HepG2 (cell line): ENCODE results near the gene KIAA0232. TPM values are rescaled to one million over a fixed set of nuclear protein-coding genes. Genes with fewer than 3 reads are reported as not detected.
A peak's percentile ranks its signal among the peaks of the same experiment; 100 is the strongest.

ENCODE experiments used
- KLF15 ChIP-seq: sonication (generic); formaldehyde crosslinking; IDR thresholded peaks from 2 replicates; pipeline ENCODE4 v1.8.1; 2023; ENCODE audit warnings: borderline replicate concordance, mild to moderate bottlenecking, inconsistent platforms, missing genetic modification reagents, mixed read lengths
- MEIS1 ChIP-seq: sonication (generic); formaldehyde crosslinking; IDR thresholded peaks from 2 replicates; pipeline ENCODE4 v1.9.0; 2021; ENCODE audit warnings: mild to moderate bottlenecking, missing genetic modification reagents, moderate library complexity, borderline replicate concordance
- ONECUT2 ChIP-seq: sonication (generic); formaldehyde crosslinking; IDR thresholded peaks from 2 replicates; pipeline ENCODE4 v1.4.0; 2020; ENCODE audit warnings: missing genetic modification reagents
- RCOR2 ChIP-seq: IDR thresholded peaks from 2 replicates; pipeline ENCODE4 v1.6.1; 2016; ENCODE audit warnings: missing biosample characterization, missing genetic modification reagents
- SMC3 ChIP-seq: IDR thresholded peaks from 2 replicates; pipeline ENCODE4 v1.6.1; 2011; ENCODE audit warnings: low read length, improper control_type of control experiment
- TBP ChIP-seq: sonication (generic); formaldehyde crosslinking; IDR thresholded peaks from 2 replicates; pipeline ENCODE4 v1.5.0; 2020; ENCODE audit warnings: missing genetic modification reagents
- TMF1 ChIP-seq: sonication (generic); formaldehyde crosslinking; IDR thresholded peaks from 2 replicates; pipeline ENCODE4 v1.8.1; 2022; ENCODE audit warnings: low read depth, missing genetic modification reagents
- ZNF160 ChIP-seq: sonication (generic); formaldehyde crosslinking; IDR thresholded peaks from 2 replicates; pipeline ENCODE4 v1.8.0; 2022; ENCODE audit warnings: mild to moderate bottlenecking, inconsistent platforms, missing genetic modification reagents
- ZNF546 ChIP-seq: sonication (generic); formaldehyde crosslinking; conservative IDR thresholded peaks from 2 replicates; pipeline ENCODE4 v1.8.1; 2023; ENCODE audit warnings: mild to moderate bottlenecking, missing genetic modification reagents
- ZNF550 ChIP-seq: sonication (generic); formaldehyde crosslinking; IDR thresholded peaks from 2 replicates; pipeline ENCODE4 v1.4.0; 2020; ENCODE audit warnings: mild to moderate bottlenecking, missing genetic modification reagents, borderline replicate concordance
- ZNF558 ChIP-seq: sonication (generic); formaldehyde crosslinking; IDR thresholded peaks from 2 replicates; pipeline ENCODE4 v1.9.0; 2022; ENCODE audit warnings: mild to moderate bottlenecking, missing genetic modification reagents, borderline replicate concordance
- ZNF615 ChIP-seq: sonication (generic); formaldehyde crosslinking; IDR thresholded peaks from 2 replicates; pipeline ENCODE4 v1.5.0; 2020; ENCODE audit warnings: mild to moderate bottlenecking, missing genetic modification reagents, borderline replicate concordance
- ZNF792 ChIP-seq: IDR thresholded peaks from 2 replicates; pipeline ENCODE4 v1.6.1; 2016
- polyA plus RNA-seq, 8 experiments: library from polyadenylated mRNA; depleted of rRNA in 3 of 8; stranded (reverse) in 7 of 8; unstranded in 1 of 8; fragments of >200 nt; fragmentation: Illumina TruSeq in 4 of 8; extraction: Trizol in 4 of 8; gene quantifications; 2 replicates each; pipeline versions ENCODE4 v1.2.1 to v1.2.3, GENCODE V29; 2011 to 2016; ENCODE audit warnings: low read depth in 4 of 8, missing spikeins in 1 of 8, mixed read lengths in 1 of 8; ENCODE audit not compliant: insufficient read depth in 1 of 8
- total RNA-seq, 5 experiments: library from RNA; depleted of rRNA; stranded (reverse); fragments of >200 nt; fragmentation: Illumina TruSeq; extraction: Trizol; gene quantifications; 2 replicates each; pipeline ENCODE4 v1.2.3, GENCODE V29; 2016; ENCODE audit warnings: low read depth in 1 of 5
- TF ChIP-seq, protein P1 (sequence below): sonication (generic); formaldehyde crosslinking; IDR thresholded peaks from 2 replicates; pipeline ENCODE4 v1.9.0; 2021; ENCODE audit warnings: missing genetic modification reagents, borderline replicate concordance
- TF ChIP-seq, protein P2 (sequence below): IDR thresholded peaks from 2 replicates; pipeline ENCODE4 v1.6.1; 2016; ENCODE audit warnings: mild to moderate bottlenecking
- TF ChIP-seq, protein P3 (sequence below), 2 experiments: sonication (generic) in 1 of 2; formaldehyde crosslinking in 1 of 2; IDR thresholded peaks; 2 replicates each; pipeline versions ENCODE4 v1.4.0 to v1.6.1; 2016 to 2020; ENCODE audit warnings: borderline replicate concordance in 1 of 2, low read depth in 1 of 2, mild to moderate bottlenecking in 1 of 2, missing genetic modification reagents in 1 of 2
- TF ChIP-seq, protein P4 (sequence below): sonication (generic); formaldehyde crosslinking; IDR thresholded peaks from 2 replicates; pipeline ENCODE4 v1.4.0; 2020; ENCODE audit warnings: missing genetic modification reagents
- TF ChIP-seq, protein P5 (sequence below): sonication (generic); formaldehyde crosslinking; IDR thresholded peaks from 2 replicates; pipeline ENCODE4 v1.4.0; 2020; ENCODE audit warnings: mild to moderate bottlenecking, missing genetic modification reagents

KIAA0232 gene
- total and polyA plus RNA-seq, 2 of the 13 experiments (the other 11 are each of a cell fraction or from before 2014, with no cell fraction given), result 7.8 to 17.1 TPM

DNA sequence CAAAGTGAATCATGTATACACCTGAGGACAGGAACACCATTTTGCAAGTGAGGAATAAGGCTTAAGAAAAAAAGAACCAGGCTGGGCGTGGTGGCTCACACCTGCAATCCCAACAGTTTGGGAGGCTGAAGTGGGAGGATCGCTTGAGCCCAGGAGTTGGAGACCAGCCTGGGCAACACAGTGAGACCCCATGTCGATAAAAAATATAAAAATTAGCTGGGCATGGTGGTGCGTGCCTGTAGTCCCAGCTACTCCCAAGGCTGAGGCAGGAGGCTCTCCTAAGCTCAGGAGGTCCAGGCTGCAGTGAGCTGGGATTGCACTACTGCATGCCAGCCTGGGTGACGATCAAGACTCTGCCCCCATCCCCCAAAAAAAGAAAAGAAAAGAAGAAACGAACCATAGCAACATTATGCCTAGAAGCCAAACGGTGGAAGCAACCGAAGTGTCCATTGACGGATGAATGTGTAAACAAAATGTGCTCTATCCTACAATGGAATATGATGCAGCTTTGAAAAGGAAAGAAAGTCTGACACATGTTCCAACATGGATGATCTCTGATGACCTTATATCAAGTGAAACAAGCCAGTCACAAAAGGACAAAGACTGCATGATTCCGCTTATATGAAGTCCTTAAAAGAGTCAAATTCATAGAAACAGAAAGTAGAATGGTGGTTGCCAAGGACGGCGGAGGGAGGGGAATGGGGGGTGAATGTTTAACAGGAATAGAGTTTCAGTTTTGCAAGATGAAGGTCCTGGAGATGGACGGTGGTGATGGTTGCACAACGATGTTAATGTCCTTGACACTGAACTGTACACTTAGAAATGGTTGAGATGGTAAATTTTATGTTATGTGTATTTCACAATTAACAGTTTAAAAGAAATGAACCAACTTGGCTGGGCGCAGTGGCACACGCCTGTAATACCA lies 8.6 kb upstream of the KIAA0232 start (continued):
- TF ChIP-seq, protein P1, sequence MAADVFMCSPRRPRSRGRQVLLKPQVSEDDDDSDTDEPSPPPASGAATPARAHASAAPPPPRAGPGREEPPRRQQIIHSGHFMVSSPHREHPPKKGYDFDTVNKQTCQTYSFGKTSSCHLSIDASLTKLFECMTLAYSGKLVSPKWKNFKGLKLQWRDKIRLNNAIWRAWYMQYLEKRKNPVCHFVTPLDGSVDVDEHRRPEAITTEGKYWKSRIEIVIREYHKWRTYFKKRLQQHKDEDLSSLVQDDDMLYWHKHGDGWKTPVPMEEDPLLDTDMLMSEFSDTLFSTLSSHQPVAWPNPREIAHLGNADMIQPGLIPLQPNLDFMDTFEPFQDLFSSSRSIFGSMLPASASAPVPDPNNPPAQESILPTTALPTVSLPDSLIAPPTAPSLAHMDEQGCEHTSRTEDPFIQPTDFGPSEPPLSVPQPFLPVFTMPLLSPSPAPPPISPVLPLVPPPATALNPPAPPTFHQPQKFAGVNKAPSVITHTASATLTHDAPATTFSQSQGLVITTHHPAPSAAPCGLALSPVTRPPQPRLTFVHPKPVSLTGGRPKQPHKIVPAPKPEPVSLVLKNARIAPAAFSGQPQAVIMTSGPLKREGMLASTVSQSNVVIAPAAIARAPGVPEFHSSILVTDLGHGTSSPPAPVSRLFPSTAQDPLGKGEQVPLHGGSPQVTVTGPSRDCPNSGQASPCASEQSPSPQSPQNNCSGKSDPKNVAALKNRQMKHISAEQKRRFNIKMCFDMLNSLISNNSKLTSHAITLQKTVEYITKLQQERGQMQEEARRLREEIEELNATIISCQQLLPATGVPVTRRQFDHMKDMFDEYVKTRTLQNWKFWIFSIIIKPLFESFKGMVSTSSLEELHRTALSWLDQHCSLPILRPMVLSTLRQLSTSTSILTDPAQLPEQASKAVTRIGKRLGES (CRISPR knock-in tag), result no peak
- TF ChIP-seq SMC3, result peak; percentile 42; the same call in 1 of the 2 replicates
- no peak for TF ChIP-seq ZNF546 (CRISPR knock-in tag)
- TF ChIP-seq, protein P2, sequence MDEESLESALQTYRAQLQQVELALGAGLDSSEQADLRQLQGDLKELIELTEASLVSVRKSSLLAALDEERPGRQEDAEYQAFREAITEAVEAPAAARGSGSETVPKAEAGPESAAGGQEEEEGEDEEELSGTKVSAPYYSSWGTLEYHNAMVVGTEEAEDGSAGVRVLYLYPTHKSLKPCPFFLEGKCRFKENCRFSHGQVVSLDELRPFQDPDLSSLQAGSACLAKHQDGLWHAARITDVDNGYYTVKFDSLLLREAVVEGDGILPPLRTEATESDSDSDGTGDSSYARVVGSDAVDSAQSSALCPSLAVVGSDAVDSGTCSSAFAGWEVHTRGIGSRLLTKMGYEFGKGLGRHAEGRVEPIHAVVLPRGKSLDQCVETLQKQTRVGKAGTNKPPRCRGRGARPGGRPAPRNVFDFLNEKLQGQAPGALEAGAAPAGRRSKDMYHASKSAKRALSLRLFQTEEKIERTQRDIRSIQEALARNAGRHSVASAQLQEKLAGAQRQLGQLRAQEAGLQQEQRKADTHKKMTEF, result peak; percentile 60; the same call in 1 of the 2 replicates
- TF ChIP-seq ZNF558 (CRISPR knock-in tag), result no peak
- 0 out of 2 replicates have a peak, but pooled peaks have one; percentile 75 for TF ChIP-seq MEIS1 (CRISPR knock-in tag)
- TF ChIP-seq TBP (CRISPR knock-in tag), result no peak
- TF ChIP-seq ZNF550, result no peak
- no peak for TF ChIP-seq KLF15 (CRISPR knock-in tag)
- TF ChIP-seq TMF1 (CRISPR knock-in tag), result no peak
- TF ChIP-seq, protein P3, sequence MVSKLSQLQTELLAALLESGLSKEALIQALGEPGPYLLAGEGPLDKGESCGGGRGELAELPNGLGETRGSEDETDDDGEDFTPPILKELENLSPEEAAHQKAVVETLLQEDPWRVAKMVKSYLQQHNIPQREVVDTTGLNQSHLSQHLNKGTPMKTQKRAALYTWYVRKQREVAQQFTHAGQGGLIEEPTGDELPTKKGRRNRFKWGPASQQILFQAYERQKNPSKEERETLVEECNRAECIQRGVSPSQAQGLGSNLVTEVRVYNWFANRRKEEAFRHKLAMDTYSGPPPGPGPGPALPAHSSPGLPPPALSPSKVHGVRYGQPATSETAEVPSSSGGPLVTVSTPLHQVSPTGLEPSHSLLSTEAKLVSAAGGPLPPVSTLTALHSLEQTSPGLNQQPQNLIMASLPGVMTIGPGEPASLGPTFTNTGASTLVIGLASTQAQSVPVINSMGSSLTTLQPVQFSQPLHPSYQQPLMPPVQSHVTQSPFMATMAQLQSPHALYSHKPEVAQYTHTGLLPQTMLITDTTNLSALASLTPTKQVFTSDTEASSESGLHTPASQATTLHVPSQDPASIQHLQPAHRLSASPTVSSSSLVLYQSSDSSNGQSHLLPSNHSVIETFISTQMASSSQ (IDR thresholded peaks at IDR 0.05; ENCODE audit: low read depth), result peak; percentile 89
- TF ChIP-seq, protein P3 (CRISPR knock-in tag; IDR thresholded peaks at IDR 0.05; ENCODE audit: borderline replicate concordance), result peak; percentile 96
- TF ChIP-seq, protein P4, sequence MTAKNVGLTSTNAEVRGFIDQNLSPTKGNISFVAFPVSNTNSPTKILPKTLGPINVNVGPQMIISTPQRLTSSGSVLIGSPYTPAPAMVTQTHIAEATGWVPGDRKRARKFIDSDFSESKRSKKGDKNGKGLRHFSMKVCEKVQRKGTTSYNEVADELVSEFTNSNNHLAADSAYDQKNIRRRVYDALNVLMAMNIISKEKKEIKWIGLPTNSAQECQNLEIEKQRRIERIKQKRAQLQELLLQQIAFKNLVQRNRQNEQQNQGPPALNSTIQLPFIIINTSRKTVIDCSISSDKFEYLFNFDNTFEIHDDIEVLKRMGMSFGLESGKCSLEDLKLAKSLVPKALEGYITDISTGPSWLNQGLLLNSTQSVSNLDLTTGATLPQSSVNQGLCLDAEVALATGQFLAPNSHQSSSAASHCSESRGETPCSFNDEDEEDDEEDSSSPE (CRISPR knock-in tag), result no peak
- no peak for TF ChIP-seq ZNF160 (CRISPR knock-in tag)
- TF ChIP-seq, protein P5, sequence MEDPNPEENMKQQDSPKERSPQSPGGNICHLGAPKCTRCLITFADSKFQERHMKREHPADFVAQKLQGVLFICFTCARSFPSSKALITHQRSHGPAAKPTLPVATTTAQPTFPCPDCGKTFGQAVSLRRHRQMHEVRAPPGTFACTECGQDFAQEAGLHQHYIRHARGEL (CRISPR knock-in tag), result no peak
- no peak for TF ChIP-seq ONECUT2
- peak; percentile 57; the same call in 1 of the 2 replicates for TF ChIP-seq ZNF792 (CRISPR knock-in tag)
- TF ChIP-seq ZNF615 (CRISPR knock-in tag), result 0 out of 2 replicates have a peak, but pooled peaks have one; percentile 54
- peak; percentile 75; the same call in 1 of the 2 replicates for TF ChIP-seq RCOR2 (CRISPR knock-in tag)
